Parathyroid adenoma (tissue), 2 donors: ENCODE data around the gene PSMA7.

Experiments
- H2AFZ ChIP-seq: fragments of 300-600 bp; sonication (generic); one replicate; pipeline ENCODE4 v1.7.0; 2017; ENCODE audit warnings: antibody characterized with exemption, mild to moderate bottlenecking
- H3K27ac ChIP-seq: fragments of 300-600 bp; sonication (generic); one replicate; pipeline ENCODE4 v1.7.0; 2017
- H3K27me3 ChIP-seq: fragments of 300-600 bp; sonication (generic); one replicate; pipeline ENCODE4 v1.7.0; 2017; ENCODE audit warnings: low read length; ENCODE audit not compliant: control insufficient read depth, insufficient read depth
- H3K36me3 ChIP-seq: fragments of 300-600 bp; sonication (generic); one replicate; pipeline ENCODE4 v1.7.0; 2017; ENCODE audit warnings: low read length; ENCODE audit not compliant: control insufficient read depth, insufficient read depth
- H3K4me1 ChIP-seq: fragments of 300-600 bp; sonication (generic); one replicate; pipeline ENCODE4 v1.7.0; 2017; ENCODE audit warnings: control low read depth
- H3K4me2 ChIP-seq: fragments of 300-600 bp; sonication (generic); one replicate; pipeline ENCODE4 v1.7.0; 2017; ENCODE audit warnings: low read length
- H3K4me3 ChIP-seq: fragments of 300-600 bp; sonication (generic); one replicate; pipeline ENCODE4 v1.7.0; 2017; ENCODE audit warnings: low read depth, low read length
- H3K79me2 ChIP-seq: fragments of 300-600 bp; sonication (generic); one replicate; pipeline ENCODE4 v1.7.0; 2017; ENCODE audit warnings: control low read depth
- H3K9ac ChIP-seq: fragments of 300-600 bp; sonication (generic); one replicate; pipeline ENCODE4 v1.7.0; 2017; ENCODE audit warnings: mild to moderate bottlenecking
- H3K9me3 ChIP-seq: fragments of 300-600 bp; sonication (generic); one replicate; pipeline ENCODE4 v1.7.0; 2017; ENCODE audit warnings: low read length; ENCODE audit not compliant: control insufficient read depth
- CTCF ChIP-seq: fragments of 300-600 bp; sonication (generic); IDR thresholded peaks from one replicate; pipeline ENCODE4 v1.7.0; 2017; ENCODE audit warnings: antibody characterized with exemption, mild to moderate bottlenecking
- donor health status: primary hyperparathyroidism.

PSMA7 gene

GRCh38 chr20:62165762-62166399 lies 22.7 kb upstream of the PSMA7 start:
- H3K27ac ChIP-seq, result no peak overlapping the region
- TF ChIP-seq CTCF, result no peak
- no peaks in the 10 kb centered on the region for H3K27me3 ChIP-seq
- H3K4me1 ChIP-seq, result no peaks in the 10 kb centered on the region
- no peak overlapping the region for H2AFZ ChIP-seq
- H3K4me2 ChIP-seq, result no peak overlapping the region
- no peaks in the 10 kb centered on the region for H3K36me3 ChIP-seq
- H3K9ac ChIP-seq, result no peak overlapping the region
- H3K9me3 ChIP-seq, result no peaks in the 10 kb centered on the region
- H3K79me2 ChIP-seq, result peaks cover 2% of the 10 kb centered on the region
- no peak overlapping the region for H3K4me3 ChIP-seq

- H3K4me2 ChIP-seq, result no peak overlapping the region
- no peak overlapping the region for H2AFZ ChIP-seq
- H3K4me1 ChIP-seq, result no peaks in the 10 kb centered on the region
- TF ChIP-seq CTCF, result no peak
- peaks cover 2% of the 10 kb centered on the region for H3K79me2 ChIP-seq
- no peaks in the 10 kb centered on the region for H3K9me3 ChIP-seq
- H3K9ac ChIP-seq, result no peak overlapping the region
- H3K36me3 ChIP-seq, result no peaks in the 10 kb centered on the region
- no peaks in the 10 kb centered on the region for H3K27me3 ChIP-seq
- H3K27ac ChIP-seq, result no peak overlapping the region
- H3K4me3 ChIP-seq, result no peak overlapping the region
Measured at GRCh38 chr20:62164879-62165761, 21.9 kb upstream of the PSMA7 start.

GRCh38 chr20:62163986-62164762 lies 21.0 kb upstream of the PSMA7 start:
- no peak for TF ChIP-seq CTCF
- H3K9ac ChIP-seq, result no peak overlapping the region
- no peaks in the 10 kb centered on the region for H3K36me3 ChIP-seq
- no peak overlapping the region for H3K27ac ChIP-seq
- H3K9me3 ChIP-seq, result no peaks in the 10 kb centered on the region
- H3K4me1 ChIP-seq, result no peaks in the 10 kb centered on the region
- no peak overlapping the region for H2AFZ ChIP-seq
- no peak overlapping the region for H3K4me2 ChIP-seq
- H3K4me3 ChIP-seq, result no peak overlapping the region
- no peaks in the 10 kb centered on the region for H3K27me3 ChIP-seq
- peaks cover 2% of the 10 kb centered on the region for H3K79me2 ChIP-seq

- no peak for TF ChIP-seq CTCF
- H3K27me3 ChIP-seq, result no peaks in the 10 kb centered on the region
- H3K36me3 ChIP-seq, result no peaks in the 10 kb centered on the region
Measured at GRCh38 chr20:62163485-62163865, 20.3 kb upstream of the PSMA7 start.

More at GRCh38 chr20:62163485-62163865, 20.3 kb upstream of the PSMA7 start:
- Histone ChIP-seq H3K79me2 (peaks cover 6% of the 10 kb centered on the region), H3K4me3 (no peak overlapping the region), H3K9me3 (no peaks in the 10 kb centered on the region), H2AFZ (no peak overlapping the region), H3K27ac (no peak overlapping the region), H3K4me2 (no peak overlapping the region), H3K4me1 (no peaks in the 10 kb centered on the region), H3K9ac (no peak overlapping the region)
